HG03565 (cell line): ENCODE measurements around the gene CYBC1.
A peak's percentile ranks its signal among the peaks of the same experiment; 100 is the strongest.
"Not testable (repeated sequence)": the region's sequence is repeated elsewhere in the genome, so short reads cannot be mapped to it uniquely, and the experiment has no call there.

Experiments
- ATAC-seq: cut with Tn5 transposase; IDR thresholded peaks from one replicate; pipeline ENCODE4 v1.9.1; 2021; ENCODE audit warnings: mild to moderate bottlenecking, moderate library complexity; ENCODE audit not compliant: unreplicated experiment

The CYBC1 gene

GRCh38 chr17:82479602-82480001, 29.1 kb upstream of the CYBC1 start:
- no peak for ATAC-seq

- no peak for ATAC-seq
Measured at GRCh38 chr17:82477934-82478333, 27.4 kb upstream of the CYBC1 start.

- no peak for ATAC-seq
Measured at GRCh38 chr17:82475458-82475857, 24.9 kb upstream of the CYBC1 start.

- ATAC-seq: no peak
Measured at GRCh38 chr17:82474223-82475010, 23.9 kb upstream of the CYBC1 start.

- no peak for ATAC-seq
Measured at GRCh38 chr17:82470065-82470464, 19.5 kb upstream of the CYBC1 start.

- no peak for ATAC-seq
Measured at GRCh38 chr17:82468692-82469091, 18.1 kb upstream of the CYBC1 start.

- ATAC-seq: no peak
Measured at GRCh38 chr17:82465023-82465603, 14.6 kb upstream of the CYBC1 start.

GRCh38 chr17:82464567-82464929, 14.0 kb upstream of the CYBC1 start:
- ATAC-seq: no peak

GRCh38 chr17:82463925-82464566, 13.5 kb upstream of the CYBC1 start:
- no peak for ATAC-seq

GRCh38 chr17:82463391-82463790, 12.8 kb upstream of the CYBC1 start:
- ATAC-seq: no peak

GRCh38 chr17:82461827-82462524, 11.4 kb upstream of the CYBC1 start:
- ATAC-seq: no peak

- not testable (repeated sequence) for ATAC-seq
Measured at GRCh38 chr17:82459936-82460335, 9.4 kb upstream of the CYBC1 start.

GRCh38 chr17:82458885-82459424, 8.4 kb upstream of the CYBC1 start:
- ATAC-seq: no peak

- peak; percentile 84 for ATAC-seq
Measured at GRCh38 chr17:82458179-82458884, 7.8 kb upstream of the CYBC1 start, which contains the start of gene NARF. TSS of gene NARF (plus strand) at chr17:82458741. CDS start at chr17:82458804, 63 bp downstream.

- ATAC-seq: no peak
Measured at GRCh38 chr17:82457929-82458178, 7.3 kb upstream of the CYBC1 start.

GRCh38 chr17:82457073-82457928, 6.7 kb upstream of the CYBC1 start:
- no peak for ATAC-seq

GRCh38 chr17:82453706-82454105, 3.2 kb upstream of the CYBC1 start:
- not testable (repeated sequence) for ATAC-seq

GRCh38 chr17:82453151-82453550, 2.6 kb upstream of the CYBC1 start:
- ATAC-seq: not testable (repeated sequence)

- ATAC-seq: no peak
Measured at GRCh38 chr17:82452162-82452561, 1.6 kb upstream of the CYBC1 start.

GRCh38 chr17:82449883-82450356, 632 bp downstream of the CYBC1 start:
- ATAC-seq: no peak
